GM21381 (cell line): ENCODE results near the gene INPP5F.
"Not testable (repeated sequence)": the region's sequence is repeated elsewhere in the genome, so short reads cannot be mapped to it uniquely, and the experiment has no call there.

Experiments
- ATAC-seq: cut with Tn5 transposase; IDR thresholded peaks from one replicate; pipeline ENCODE4 v1.9.1; 2021; ENCODE audit warnings: mild to moderate bottlenecking, moderate library complexity; ENCODE audit not compliant: unreplicated experiment

The INPP5F gene

DNA sequence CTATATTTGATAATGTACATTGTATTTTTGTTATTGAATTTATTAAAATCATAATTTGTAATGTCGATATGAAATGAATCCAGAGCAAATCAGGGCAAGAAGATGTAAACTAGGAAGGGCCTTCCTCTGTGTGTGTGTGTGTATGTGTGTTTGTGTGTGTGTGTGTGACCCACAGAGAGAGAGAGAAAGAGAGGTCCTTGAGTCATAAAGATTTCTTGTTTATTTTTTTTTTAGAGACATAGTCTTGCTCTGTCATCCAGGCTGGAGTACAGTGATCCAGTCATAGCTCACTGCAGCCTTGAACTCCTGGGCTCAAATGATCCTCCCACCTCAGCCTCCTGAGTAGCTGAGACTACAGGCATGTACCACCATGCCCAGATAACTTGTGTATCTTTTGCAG is 50.7 kb downstream of the INPP5F start:
- no peak for ATAC-seq

DNA sequence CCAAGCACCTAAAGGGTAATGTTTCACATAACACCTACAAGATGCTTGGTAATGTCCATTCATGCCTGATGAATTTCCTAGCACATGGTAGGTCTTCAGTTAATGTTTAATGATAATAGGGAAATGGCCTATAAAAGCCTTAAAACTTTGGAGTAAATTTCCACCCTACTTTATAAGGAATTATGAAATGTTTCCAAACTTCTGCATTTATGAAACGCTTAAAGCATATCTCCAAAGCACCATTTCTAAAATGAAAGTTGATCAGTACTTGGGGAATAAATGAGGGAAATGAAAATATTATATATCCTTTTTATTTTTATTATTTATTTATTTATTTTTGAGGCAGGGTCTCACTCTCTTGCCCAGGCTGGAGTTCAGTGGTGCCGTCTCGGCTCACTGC is 51.8 kb downstream of the INPP5F start:
- ATAC-seq: no peak

DNA sequence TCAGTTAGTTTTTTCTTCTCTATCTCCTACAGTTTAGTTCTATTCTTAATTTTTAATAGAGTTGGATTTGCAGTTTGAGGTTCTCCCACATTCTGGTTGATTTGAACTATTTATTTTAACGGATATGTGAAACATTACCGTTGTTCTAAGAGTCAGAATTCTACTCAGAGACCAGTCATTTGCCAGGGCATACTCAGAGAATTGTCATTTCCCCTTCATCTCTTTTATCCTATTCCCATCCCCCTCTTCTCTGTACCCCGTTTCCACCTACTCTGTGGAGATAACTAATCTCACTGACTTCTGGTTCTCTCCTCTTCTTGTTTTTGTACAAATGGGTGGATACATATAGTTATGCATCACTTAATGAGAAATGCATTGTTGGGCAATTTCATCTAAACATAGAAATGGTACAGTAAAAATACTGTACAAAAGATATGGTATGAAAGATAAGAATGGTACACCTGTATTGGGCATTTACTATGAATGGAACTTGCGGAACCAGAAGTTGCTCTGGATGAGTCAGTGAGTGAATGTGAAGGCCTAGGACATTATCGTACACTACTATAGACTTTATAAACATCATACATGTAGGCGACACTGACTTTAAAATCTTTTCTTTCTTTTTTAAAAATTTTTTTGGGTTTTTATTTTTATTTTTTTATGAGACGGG is 53.1 kb downstream of the INPP5F start:
- ATAC-seq: no peak

DNA sequence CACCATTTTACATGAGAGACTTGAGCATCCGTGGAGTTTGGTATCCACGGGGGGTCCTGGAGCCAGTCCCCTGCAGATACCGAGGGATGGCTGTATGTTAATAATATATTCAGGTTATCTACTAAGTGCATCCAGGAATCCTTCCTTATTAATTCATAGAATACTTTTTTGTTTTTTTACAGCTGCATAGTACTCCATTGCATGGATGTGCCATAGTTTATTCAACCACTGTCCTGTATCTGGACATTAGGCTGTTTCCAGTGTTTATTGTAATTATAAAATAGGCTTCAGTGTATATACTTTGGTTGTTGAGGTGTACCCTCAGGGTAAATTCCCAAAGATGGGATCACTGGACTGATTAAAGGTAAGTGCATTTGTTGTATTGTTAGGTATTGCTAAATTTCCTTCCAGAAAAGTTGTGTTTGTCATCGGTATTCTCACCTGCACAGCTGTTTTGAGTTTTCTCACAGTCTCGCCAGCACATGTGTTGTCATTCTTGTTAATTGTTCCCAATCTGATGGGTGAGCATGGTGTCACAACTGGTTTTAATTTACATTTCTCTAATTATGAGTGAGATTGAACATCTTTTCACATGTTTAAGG is 55.1 kb downstream of the INPP5F start:
- ATAC-seq: no peak

DNA sequence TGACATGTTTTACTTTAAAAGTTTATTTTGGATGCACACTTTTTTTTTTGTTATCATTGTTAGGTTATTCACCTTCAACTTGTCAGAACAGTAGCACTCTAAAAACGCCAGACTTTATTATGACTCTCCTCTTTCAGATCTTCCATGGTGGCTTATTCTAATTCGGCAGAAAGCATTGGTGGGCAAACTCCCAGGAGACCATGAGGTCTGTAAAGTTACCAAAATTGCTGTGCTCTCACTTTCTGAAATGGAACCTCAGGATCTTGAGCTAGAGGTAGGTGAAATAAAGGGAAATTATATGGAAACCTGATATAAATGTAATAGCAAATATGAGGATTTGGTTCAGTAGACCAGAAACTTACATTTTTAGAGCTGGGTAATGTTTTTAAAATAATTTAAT is 55.6 kb downstream of the INPP5F start:
- no peak for ATAC-seq

DNA sequence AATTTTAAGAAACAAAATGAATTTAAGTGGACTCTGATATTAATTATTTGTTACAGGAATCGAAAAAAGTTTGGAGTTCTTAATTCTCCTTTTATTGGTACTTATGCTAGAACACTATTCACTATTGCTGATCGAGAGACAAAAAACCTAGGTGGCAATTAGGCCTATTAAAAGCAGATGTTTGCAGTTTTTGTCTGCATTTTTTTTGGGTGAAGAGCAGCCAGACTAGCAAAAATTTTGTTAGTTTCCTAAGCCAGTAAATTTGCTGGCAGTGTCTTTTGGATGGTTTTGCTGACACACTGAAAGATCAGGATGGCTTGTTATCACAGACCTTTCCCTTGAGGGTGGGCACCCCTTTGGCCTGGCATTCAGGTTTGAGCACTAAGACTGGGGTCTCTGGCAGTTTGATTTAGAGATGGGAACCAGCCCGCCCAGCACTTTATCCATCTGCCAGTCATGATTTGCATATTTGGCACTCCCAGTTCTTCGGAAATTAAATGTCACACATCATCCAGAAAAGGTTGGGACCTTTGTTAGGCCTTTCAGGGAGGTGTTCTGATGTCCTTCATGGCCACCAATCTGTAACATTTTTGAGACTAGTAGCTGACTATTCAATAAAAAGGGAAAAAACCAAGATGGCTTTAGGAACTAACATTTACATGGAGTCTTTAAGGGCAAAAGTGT is 57.3 kb downstream of the INPP5F start:
- no peak for ATAC-seq

DNA sequence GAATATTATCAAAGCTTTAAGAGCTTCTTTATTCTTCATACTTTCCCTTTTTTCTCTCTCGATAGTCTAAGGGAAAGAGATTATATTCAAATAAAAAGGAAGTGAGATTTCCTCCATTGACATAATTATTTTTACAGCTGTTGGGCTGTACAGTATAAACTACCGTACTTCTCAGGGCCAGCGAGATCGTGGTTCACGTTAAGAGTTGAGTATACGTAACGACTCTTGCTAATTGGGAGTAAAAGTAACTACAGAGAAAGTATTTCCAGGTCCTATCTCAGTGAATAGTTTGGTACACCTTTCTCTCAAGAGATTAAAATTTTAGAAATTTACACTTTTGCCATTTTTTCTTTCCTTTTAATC is 57.8 kb downstream of the INPP5F start:
- ATAC-seq: no peak

DNA sequence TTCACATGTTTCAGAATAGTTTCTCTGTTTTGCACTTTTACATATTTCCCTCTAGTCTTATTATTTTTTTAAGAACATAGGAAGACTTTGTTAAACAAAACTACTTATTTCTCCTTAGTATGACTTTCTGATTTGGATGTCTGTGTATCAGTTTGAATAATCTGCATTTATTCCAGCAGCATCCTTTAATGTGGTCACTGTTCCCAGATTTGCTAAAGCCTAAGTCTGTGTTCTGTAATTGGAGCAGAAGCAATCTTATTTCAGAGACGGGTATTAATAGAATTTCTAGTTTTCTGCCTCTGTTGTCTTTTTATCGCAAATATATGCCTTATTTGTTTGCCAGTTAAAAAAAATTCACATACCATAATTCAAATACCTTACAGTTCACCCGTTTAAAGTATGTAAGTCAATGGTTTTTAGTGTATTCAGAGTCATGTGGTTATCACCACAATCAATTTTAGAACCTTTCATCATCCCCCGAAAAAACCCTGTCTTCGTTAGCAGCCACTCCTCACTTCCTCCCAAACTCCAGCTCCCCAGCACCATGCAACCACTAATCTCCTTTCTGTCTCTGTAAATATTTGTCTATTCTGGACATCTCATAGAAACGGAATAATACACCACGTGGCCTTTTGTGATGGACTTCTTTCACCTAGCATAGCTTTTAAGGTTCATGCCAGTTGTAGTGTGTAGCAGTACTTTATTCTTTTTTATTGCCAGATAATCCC is 58.7 kb downstream of the INPP5F start:
- peak; percentile 80 for ATAC-seq

DNA sequence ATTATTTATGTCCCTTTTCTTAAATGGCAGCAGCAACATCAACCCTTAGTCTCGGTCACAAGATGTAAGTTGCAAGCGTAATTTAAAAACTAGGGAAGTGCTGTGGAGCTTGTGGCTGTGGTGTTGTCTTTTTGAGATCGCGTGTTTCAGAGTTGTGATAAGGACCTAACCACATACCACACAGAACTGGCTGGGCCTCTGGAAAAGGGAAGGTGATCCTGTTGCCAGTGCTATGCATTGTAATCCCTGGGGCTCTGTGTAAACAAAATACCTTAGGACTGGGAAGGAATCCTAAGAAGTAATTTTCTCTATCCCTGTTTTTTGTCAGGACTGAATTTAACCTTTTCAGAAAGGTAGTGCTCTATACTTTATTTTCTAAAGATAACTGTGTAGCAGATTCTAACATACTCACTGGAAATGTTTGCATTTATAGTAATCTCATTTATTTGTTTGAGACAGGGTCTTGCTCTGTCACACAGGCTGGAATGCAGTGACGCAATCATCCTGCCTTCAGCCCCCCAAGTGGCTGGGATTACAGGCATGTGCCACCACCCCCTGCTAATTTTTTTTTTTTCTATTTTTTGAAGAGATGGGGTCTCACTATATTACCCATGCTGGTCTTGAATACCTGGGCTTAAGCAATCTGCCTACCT is 60.4 kb downstream of the INPP5F start:
- no peak for ATAC-seq

DNA sequence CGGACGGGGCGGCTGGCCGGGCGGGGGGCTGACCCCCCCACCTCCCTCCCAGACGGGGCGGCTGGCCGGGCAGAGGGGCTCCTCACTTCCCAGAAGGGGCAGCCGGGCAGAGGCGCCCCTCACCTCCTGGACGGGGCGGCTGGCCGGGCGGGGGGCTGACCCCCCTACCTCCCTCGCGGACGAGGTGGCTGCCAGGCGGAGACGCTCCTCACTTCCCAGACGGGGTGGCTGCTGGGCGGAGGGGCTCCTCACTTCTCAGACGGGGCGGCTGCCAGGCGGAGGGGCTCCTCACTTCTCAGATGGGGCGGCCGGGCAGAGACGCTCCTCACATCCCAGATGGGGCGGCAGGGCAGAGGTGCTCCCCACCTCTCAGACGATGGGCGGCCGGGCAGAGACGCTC is 69.3 kb downstream of the INPP5F start:
- ATAC-seq: not testable (repeated sequence)

DNA sequence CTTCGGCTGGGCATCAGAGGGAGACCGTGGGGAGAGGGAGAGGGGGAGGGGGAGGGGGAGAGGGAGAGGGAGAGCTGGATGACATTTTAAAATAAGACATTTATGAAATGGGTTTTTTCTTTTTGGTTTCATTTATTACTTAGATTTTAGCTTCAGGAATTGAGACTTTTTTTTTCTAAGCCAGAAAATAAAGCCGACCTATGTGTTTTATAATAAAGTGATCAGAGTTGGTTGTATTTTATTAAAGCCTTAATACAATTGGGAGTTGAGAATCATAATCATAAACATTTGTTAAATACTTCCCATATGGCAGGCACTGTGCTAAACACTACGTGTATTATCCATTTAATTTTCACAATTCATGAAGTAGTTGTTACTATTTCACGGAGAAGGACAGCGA is 70.2 kb downstream of the INPP5F start:
- no peak for ATAC-seq

DNA sequence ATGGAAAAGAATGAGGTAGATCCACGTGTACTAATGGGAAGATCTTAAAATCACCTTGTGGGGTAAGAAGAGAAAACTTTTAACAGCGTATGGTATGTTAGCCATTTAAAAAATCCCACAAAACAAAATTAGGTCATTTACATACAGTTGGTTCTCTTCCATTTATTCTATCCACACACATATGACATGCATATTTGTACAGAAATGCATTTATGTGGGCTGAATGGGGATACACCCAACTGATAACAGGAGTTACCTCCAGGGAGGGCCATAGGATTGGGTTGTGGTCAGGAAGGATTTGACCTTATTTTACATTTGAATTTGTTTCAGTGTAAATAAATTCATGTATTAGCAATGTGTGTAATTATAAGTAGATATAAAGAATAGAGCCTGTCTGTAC is 75.3 kb downstream of the INPP5F start:
- ATAC-seq: no peak

DNA sequence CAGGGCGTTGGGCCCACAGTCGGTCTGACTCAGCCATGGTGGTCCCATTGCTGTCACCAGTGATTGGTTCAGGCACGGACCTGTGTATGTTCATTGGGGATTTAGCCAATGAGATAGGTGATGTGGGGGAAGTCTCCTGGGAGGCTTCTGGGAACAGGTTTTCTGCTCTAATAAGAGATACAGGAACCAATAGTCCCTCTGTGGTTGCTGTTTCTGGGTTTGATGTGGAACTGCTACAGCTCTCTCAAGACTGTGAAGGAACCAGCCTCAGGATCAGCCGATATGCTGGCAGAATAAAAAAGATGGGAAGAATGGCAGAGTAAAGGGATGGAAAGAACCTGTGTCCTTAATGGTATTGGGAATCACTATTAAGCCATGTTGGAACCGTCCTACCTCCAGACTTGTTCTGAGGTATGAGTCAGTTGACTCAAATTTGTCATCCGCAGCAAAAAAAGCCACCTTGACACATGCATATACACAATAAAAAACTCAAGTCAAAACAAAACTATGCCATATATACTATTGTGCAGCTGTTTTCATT is 76.2 kb downstream of the INPP5F start:
- no peak for ATAC-seq

DNA sequence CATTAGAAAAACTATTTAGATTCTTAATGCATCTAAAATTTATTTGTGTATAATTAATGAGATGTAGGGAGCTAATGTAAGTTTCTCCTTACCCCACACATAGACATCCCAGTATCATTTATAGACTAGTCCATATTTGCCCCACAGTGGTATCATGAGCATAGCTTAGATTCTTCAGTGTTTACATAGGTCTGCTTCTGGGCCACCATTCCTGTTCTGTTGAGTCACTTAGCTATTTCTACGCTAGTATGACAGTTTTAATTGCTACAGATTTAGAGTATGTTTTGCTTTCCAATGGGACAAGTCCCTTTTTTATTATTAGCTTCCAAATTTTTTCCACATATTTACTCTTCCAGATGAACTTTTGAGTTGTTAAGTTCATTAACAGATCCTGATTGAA is 77.4 kb downstream of the INPP5F start:
- ATAC-seq: no peak

DNA sequence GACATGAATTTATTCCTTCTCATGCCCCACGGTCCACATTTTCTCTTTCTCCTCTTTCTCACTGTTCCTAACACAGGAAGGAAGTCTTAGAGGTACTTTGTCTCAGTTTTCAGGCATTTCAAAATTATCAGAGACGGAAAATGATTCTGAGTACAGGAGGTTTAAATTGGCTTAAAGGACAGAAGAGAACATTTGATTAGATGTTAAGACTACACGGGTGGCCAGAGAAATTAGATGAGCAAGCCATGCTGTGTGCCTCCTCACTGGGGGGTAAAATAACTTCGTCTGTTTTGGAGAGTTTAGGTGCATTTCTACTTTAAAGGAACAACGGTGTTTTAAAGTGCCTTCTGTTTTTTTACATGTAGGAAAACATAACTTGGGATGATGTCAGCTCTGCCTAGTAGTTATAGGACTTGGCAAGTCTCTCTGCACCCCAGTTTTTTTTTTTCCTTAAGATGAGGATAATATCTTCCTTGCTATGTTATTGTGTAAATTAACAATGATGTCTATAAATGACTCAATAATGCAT is 79.9 kb downstream of the INPP5F start:
- ATAC-seq: no peak

DNA sequence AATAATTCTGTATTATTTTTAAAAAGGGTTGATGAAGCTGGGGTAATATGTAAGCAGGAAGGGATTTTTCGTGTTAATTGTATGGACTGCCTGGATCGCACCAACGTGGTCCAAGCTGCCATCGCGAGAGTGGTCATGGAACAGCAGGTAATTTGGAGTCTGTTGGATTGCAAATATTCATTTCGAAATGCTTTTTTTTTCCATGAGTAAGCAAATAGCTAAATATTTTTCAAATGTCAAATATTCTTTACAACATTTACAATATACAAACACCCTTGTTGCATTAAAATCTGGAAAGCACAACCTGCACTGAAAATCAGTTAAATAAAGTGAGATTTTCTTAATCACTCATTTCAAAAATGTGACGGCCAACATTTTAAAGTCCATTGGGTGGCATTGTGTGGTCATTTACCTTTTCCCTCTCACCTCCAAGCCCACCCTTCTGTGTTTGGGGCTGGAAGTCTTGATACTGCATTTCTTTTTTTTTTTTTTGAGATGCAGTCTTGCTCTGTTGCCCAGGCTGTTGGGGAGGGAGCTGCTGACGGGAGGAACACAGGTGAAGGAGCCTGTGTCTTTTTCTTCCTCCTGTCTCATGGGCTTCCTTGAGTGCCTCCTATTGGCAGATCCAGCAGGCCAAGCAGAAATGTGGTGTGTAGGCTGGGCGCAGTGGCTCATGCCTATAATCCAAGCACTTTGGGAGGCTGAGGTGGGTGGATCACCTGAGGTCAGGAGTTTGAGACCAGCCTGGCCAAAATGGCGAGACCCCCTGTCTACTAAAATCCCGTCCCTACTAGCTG is 80.7 kb downstream of the INPP5F start:
- ATAC-seq: no peak

DNA sequence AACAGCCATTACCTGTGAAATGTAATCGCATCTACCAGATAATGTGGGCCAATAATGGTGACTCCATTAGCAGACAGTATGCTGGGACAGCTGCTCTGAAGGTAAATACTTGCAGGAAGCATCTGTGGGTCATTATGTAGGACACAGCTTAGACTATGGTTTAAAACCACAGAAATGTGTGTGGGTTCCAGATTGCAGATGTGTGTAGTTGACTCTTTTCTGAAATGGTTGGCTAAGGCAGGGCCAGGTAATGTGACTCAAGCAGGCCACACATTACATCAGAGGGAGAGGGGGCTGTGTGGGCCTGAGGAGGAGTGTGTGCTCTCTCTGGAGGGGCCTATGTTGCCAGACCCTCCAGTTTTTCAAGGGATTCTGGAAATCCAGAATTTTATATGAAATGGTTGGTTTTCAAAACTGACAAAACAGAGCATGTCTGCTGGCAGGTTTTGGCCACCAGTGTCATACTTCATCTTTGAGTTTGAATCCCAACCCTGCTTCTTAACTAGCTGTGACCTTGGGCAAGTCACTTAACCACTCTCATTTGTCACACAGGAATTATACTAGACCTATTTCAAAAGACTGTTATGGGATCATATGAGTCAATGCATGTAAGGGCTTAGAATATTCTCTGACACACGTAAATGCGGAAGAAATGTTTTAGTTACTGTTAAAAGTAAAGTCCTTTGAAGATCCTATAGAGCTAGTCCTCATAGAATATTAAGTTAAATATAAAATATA is 82.3 kb downstream of the INPP5F start:
- peak; percentile 81 for ATAC-seq

DNA sequence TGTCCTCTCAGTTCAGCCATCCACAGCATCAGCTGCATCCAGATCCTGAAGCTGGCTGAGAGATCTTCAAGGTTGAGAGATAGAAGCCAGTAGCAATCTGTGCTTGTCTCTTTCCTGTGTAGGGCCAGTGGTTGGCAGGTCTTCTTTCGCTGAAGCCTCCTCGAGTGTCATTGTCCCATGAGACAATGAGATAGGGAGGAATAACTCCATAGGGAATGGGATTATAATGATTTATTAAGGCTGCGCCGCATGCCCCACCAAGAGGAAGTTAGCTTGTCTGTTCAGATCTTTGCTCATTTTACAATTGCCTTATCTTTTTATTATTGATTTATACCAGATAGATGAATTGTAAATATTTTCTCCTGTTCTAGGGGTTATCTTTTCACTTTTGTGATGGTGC is 85.3 kb downstream of the INPP5F start:
- no peak for ATAC-seq

DNA sequence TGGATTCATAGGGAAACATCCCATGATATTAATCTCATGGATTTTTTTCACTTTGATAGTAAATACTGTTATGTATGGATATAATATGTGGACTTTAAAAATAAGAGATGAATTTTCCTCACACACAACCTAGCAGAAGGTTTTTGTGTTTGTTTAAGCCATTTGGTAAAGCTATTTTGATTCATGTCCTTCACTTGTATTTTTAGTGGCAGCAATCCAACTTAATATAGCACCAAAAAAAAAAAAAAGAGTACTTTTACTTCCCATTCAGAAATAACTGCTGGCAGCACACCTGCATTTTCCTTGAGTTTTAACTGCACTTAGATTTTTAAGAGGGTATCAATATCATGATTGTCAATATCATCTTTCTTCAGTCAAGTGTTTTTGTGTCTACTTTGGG is 86.8 kb downstream of the INPP5F start:
- no peak for ATAC-seq
